K562 (cell line): ENCODE measurements around the gene DBP. TPM values are rescaled to one million over a fixed set of nuclear protein-coding genes. Genes with fewer than 3 reads are reported as not detected.

Experiments
- CBX2 ChIP-seq: fragments of 200-600 bp; sonication (generic); IDR thresholded peaks from one replicate; pipeline ENCODE4 v1.6.1; 2012; ENCODE audit warnings: mild to moderate bottlenecking, low read length, inconsistent platforms; ENCODE audit not compliant: insufficient read depth, poor library complexity, severe bottlenecking
- CBX3 ChIP-seq, 2 experiments: IDR thresholded peaks; 1 replicate in 1 of 2; 2 replicates in 1 of 2; pipeline ENCODE4 v1.6.1; 2012; ENCODE audit warnings: inconsistent platforms in 2 of 2, low read length in 2 of 2, borderline replicate concordance in 1 of 2, control low read depth in 1 of 2
- HMG20A ChIP-seq: fragments of 450-650 bp; formaldehyde crosslinking; conservative IDR thresholded peaks from 2 replicates; pipeline ENCODE4 v1.4.0; 2020; ENCODE audit warnings: mild to moderate bottlenecking, mixed read lengths
- LARP7 ChIP-seq: fragments of 450-650 bp; IDR thresholded peaks from 2 replicates; pipeline ENCODE4 v1.6.1; 2016
- NFYB ChIP-seq: IDR thresholded peaks from 2 replicates; pipeline ENCODE4 v1.6.1; 2011; ENCODE audit warnings: mild to moderate bottlenecking, moderate library complexity; ENCODE audit not compliant: insufficient read length; ENCODE audit errors: extremely low read depth
- REST ChIP-seq, 2 experiments: fragments of 450-650 bp; formaldehyde crosslinking in 1 of 2; IDR thresholded peaks; 2 replicates each; pipeline versions ENCODE4 v1.4.0 to v1.6.1; 2014 to 2020; ENCODE audit warnings: mild to moderate bottlenecking in 2 of 2, borderline replicate concordance in 1 of 2, low read depth in 1 of 2
- SFPQ ChIP-seq: fragments of 200-400 bp; formaldehyde crosslinking; IDR thresholded peaks from 2 replicates; pipeline ENCODE4 v1.6.1; 2017; ENCODE audit warnings: mild to moderate bottlenecking, low read depth, low read length, moderate library complexity
- STAT5B ChIP-seq: fragments of 250-450 bp; sonication (Bioruptor Pico); IDR thresholded peaks from 2 replicates; pipeline ENCODE4 v1.8.0; 2021; ENCODE audit warnings: mild to moderate bottlenecking, inconsistent platforms
- TAF1 ChIP-seq: IDR thresholded peaks from 2 replicates; pipeline ENCODE4 v1.6.1; 2011; ENCODE audit warnings: mild to moderate bottlenecking, low read length, moderate library complexity; ENCODE audit not compliant: insufficient read depth, control insufficient read depth, severe bottlenecking; ENCODE audit errors: extremely low read depth
- TAF7 ChIP-seq: fragments of 450-650 bp; IDR thresholded peaks from 2 replicates; pipeline ENCODE4 v1.6.1; 2016; ENCODE audit warnings: missing genetic modification characterization, missing compliant biosample characterization
- TEAD2 ChIP-seq: fragments of 450-650 bp; IDR thresholded peaks from 2 replicates; pipeline ENCODE4 v1.6.1; 2016; ENCODE audit warnings: missing genetic modification characterization, control low read depth, missing compliant biosample characterization
- ZBTB43 ChIP-seq: sonication (generic); formaldehyde crosslinking; IDR thresholded peaks from 2 replicates; pipeline ENCODE4 v1.8.0; 2023; ENCODE audit warnings: mild to moderate bottlenecking, missing genetic modification reagents
- ZBTB5 ChIP-seq: fragments of 450-650 bp; IDR thresholded peaks from 2 replicates; pipeline ENCODE4 v1.6.1; 2017; ENCODE audit warnings: antibody characterized with exemption
- ZNF263 ChIP-seq: sonication (generic); formaldehyde crosslinking; IDR thresholded peaks from 2 replicates; pipeline ENCODE4 v1.8.0; 2022; ENCODE audit warnings: mild to moderate bottlenecking, missing genetic modification reagents, borderline replicate concordance
- polyA plus RNA-seq, 8 experiments: library from polyadenylated mRNA; depleted of rRNA in 4 of 8; stranded (reverse) in 5 of 8; unstranded in 3 of 8; fragments of >200 nt; fragmentation: Nextera tagmentation in 2 of 8; fragmentation: Illumina TruSeq in 1 of 8; extraction: Ambion mirVana in 2 of 8; extraction: Trizol in 1 of 8; gene quantifications; 2 replicates each; pipeline versions ENCODE4 v1.2.1 to v1.2.3, GENCODE V29; 2011 to 2014; ENCODE audit warnings: inconsistent platforms in 1 of 8, missing spikeins in 1 of 8
- total RNA-seq, 7 experiments: library from RNA; depleted of rRNA in 6 of 7; stranded (reverse); fragments of >200 nt in 6 of 7; fragmentation: Illumina TruSeq in 2 of 7; extraction: Trizol in 2 of 7; gene quantifications; 2 replicates each; pipeline versions ENCODE4 v1.2.1 to v1.2.3, GENCODE V29; 2011 to 2021; ENCODE audit warnings: low replicate concordance in 1 of 7

The DBP gene
- total and polyA plus RNA-seq, 9 of the 15 experiments (the other 6 are each of a cell fraction or from before 2014, with no cell fraction given), result 0.25 to 5.5 (median 1.8) TPM

- peak; percentile 59; the same call in 1 of the 2 replicates for TF ChIP-seq REST (IDR thresholded peaks at IDR 0.05; ENCODE audit: borderline replicate concordance)
- TF ChIP-seq REST (CRISPR knock-in tag; IDR thresholded peaks at IDR 0.05; ENCODE audit: low read depth), result no peak
- no peak for TF ChIP-seq STAT5B (CRISPR knock-in tag)
- no peak for TF ChIP-seq HMG20A (CRISPR knock-in tag)
- no peak for TF ChIP-seq TAF7
- TF ChIP-seq CBX3 (IDR thresholded peaks at IDR 0.05; ENCODE audit: borderline replicate concordance in 1 of 2, low read length in 2 of 2), result no peak
- no peak for TF ChIP-seq SFPQ
- TF ChIP-seq ZBTB43 (CRISPR knock-in tag), result no peak
- no peak for TF ChIP-seq NFYB
- TF ChIP-seq LARP7, result no peak
- no peak for TF ChIP-seq TAF1
- TF ChIP-seq TEAD2 (tag), result no peak
- no peak for TF ChIP-seq ZBTB5
- TF ChIP-seq ZNF263 (CRISPR knock-in tag), result 0 out of 2 replicates have a peak, but pooled peaks have one; percentile 40
- TF ChIP-seq CBX2, result no peak
These were observed 43.9 kb upstream of the DBP start (continued) for GRCh38 chr19:48681127-48681470.
